Ramos (cell line): Measurements from ENCODE around the gene TAPT1.

ENCODE experiments used
- in situ Hi-C: fragments of 300-500 bp; cut with MboI; formaldehyde crosslinking; loops from one replicate; pipeline ENCODE4 v1.14.3; 2022; ENCODE audit warnings: low sequenced_read_pairs; ENCODE audit not compliant: unreplicated experiment

Gene TAPT1

DNA sequence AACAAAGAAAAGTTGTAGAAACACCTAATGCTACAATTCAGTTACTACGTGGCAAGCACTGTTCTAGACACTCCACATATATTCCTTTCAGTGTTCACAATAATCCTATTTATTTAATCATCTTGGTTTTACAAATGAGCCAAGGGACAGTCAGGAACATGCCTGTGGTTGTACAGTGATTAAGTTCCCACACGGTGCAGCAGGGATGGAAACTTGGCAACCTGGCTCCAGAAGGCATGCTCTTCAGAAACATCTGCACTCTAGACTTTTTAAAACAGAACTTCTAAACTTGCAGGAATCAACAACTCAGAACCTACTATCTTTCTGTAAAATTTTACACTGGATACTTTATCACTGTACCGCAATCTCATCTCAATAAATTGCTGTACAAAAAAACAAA is 32.1 kb downstream of the TAPT1 start:
- in situ Hi-C loops, result no loop called here

DNA sequence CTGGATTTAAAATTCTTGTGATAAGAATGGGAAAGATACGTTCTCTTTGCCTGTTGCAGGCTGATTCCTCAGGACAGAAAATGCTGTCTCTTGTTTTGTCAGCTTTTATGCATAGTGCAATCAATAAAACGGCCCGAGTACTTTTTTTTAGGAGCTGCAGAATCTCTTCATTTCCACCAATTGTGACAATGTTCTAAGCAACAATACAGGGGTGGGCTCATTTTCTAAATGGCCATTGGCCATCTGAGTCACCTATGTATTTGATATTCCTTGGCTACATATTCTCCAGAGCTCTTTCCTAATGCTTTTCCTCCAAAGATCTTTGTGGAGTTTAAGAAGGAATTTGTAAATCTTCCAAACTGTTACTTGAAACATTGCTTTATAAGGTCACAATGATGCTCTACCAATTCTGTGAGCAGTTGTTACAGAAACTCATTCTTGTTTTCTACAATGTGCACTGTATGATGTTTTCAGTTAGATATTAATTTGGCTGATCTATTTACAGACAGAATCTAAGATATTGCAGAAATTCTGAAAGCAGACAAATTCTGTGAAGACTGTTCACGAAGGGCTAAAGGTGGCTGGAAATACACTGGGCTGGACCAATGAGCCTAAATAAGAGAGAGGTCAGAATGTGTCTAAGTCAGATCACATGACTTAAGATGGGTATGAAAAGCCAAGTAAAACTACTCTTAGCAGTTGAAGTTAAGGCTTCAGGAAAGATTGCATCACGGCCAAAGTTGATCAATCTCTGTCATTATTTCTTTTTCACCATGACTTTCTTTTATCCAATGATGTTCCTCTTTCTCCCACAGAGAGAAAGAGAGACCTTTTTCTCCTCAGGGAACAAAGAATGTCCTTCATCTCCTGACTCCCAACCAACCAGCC is 33.4 kb downstream of the TAPT1 start:
- in situ Hi-C loops, result no loop called here

DNA sequence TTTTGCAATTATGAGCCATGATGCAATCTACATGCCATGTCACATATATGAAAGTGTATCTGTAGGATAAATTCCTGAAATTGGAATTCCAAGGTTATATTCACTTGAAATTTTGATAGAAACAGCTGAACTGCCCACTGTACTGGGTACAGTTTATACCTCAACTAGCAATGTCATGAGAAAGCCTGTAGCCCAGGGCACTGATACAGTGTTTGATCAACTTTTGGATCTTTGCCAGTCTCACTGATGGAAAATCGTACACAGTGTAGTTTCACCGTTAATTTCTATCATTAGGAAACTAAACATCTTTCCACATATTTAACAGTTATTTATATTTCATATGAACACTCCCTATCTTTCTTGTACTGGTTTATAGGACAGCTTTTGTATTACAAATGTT is 34.2 kb downstream of the TAPT1 start:
- in situ Hi-C loops, result no loop called here

DNA sequence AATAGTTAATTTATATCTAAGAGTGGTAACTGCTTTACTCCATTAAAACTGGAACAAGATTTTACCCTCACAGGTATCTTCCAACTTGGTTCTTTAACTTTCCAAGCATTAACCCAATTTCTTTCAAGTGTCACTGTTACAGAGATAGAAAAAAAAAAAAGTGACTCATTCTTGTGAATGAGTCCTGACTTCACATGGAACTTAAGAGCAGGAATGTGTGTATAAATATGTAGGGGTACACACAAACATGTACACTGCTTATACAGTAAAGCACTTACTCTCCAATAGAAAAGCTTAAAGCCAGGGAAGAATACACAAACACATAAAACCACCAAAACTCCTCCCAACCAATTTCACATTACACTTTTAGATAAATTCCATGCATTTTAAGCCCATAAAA is 38.8 kb downstream of the TAPT1 start:
- in situ Hi-C loops, result no loop called here

DNA sequence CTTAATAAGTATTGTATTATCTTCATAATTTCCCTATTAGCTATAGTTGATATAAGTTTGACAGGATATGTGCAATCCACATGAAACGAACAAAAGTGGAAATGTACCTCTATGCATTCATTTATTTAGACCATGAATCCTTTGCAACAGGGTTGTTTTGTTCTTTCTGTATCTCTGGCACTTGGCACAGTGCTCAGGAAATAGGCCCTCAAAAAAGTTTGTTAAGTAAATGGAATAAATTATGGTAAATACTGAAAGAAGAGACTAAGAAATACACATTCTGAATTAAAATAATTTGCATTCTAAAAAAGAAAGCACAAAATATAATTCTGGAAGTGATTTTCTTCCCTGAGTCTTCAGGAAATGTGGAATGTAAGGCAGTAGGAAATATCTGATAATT is 39.3 kb downstream of the TAPT1 start:
- in situ Hi-C loops, result no loop called here

DNA sequence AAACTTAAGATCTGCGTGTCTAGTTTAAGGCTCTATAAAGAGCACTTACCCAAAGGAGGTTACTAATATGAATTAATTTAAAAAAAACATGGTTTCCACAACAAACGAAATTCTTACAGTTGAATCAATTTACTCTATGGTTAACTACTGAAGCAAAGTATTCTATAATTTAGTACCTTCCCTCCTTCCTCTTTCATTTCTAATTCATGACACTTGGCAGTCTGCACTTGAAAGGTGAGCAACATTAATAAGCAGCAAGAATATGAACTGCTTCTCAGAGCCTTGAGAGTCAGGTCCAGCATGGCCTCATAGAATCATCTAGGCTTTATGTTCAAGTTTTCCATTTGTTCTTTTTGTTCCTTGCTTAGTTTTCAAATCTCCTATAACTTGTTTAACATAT is 42.7 kb downstream of the TAPT1 start:
- in situ Hi-C loops, result no loop called here

DNA sequence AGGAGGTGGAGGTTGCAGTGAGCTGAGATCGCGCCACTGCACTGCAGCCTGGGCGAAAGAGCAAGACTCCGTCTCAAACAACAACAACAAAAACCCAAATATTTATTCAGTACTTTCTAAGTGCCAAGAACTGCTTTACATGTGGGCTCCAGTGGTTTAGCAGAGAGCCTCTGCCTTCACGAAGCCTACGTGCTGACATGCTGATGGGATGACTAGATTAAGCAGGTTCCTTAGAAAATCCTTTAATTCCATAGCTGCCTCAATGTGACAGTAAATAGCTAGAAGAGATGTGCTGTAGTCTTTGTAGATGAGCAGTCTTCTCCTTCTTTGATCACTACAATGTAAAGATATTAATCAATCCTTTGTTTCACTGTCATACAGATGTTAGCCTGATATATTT is 49.6 kb downstream of the TAPT1 start:
- in situ Hi-C loops, result no loop called here

DNA sequence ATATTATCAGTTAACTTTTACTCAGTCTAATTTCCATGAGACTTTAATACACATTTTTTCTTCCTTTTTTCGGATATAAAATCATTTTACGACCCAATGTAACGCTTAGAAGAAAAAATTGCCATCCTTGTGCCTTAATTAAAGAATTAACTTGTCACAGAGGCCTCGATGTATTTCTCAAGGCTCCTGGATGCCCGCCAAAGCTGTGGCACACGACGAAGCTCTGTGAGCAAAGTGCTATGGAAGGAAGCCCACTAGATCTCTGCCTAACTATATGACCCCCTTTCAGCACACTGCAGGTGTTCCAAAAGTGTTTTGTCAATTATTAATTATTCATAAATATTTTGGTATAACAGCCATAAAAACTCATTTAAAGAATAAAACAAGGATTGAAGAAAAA is 54.4 kb downstream of the TAPT1 start:
- in situ Hi-C loops, result no loop called here

DNA sequence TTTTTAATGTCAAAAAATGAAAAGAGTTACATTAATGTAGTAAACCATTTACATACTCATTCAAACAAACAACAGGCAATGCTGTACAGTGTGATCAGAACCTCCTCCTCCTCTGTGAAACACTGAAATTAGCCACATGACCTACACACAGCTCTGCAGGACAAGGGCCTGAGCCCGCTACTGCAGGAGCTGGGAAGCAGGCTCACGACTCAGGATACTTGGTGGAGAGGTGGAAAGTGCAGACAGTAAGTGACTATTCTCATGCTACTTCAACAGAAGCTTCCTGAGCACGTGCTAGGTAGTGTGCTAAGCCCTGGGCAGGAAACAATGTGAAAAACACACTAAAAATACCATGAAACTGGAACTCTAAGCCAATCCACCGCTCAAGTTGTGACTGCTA is 56.8 kb downstream of the TAPT1 start:
- in situ Hi-C loops, result no loop called here

DNA sequence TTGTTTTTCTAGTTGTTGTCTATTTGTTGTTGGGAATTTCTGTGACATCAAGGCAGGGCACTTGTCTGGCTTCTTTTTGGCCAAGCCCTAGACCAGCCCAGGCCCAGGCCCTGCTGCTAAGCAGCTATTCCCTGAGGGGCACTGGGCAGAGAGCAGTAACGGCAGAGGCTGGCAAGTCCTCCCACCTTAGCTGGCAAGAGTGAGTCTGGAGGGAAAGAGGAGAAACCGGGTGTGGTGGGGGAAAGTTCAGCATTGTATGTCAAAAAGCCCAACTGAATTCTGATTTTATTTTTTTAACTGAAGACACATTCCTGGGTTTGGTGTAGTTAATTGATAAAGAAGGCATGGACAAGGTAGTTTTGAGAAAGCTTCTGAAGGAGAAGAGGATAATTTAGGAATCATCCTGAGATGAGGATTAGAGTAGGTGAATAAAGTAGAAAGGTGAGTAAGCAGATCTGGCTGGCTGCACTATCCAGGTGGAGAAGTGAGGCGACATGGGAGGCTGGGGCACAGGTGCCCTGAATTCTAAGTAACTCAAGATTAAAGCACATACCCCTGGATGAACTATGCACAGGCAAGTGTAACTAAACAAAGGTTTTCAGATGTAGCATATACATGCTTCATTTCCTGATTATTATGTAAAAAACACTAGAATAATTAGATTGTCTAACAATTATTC is 57.4 kb downstream of the TAPT1 start:
- in situ Hi-C loops, result no loop called here

DNA sequence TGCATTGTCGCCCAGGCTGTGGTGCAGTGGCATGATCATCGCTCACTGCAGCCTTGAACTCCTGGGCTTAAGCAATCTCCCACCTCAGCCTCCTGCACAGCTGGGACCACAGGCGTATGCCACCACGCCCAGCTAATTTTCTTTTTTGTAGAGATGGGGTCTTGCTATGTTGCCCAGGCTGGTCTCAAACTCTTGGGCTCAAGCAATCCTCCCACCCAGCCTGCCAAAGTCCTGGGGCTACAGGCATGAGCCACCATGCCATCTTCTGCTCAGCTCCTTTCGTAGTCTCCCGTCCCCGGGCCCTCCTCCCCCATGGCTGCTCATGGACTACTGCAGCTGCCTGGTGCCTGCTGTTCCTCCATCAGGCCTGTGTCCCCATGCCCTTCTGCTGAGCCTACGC is 58.1 kb downstream of the TAPT1 start:
- in situ Hi-C loops, result no loop called here

DNA sequence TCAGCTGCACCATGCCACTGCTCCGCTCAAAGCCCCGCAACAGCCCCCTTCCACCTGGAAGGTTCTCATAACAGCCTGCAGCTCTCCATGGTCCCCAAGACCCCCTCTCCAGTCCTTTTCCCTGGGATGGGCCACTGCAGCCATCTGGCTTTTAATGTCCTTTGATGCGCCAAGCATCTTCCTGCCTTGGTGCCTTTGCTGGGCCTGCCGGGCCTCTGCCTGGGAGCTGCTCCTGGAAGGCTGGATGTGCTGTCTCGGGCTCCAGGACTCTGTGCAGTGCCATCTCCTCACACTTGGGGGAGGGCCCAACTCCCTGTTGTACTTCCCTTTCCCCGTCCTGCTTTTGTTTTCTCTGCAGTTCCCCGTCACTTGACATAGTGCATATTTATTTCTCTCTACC is 60.3 kb downstream of the TAPT1 start:
- in situ Hi-C loops, result no loop called here

DNA sequence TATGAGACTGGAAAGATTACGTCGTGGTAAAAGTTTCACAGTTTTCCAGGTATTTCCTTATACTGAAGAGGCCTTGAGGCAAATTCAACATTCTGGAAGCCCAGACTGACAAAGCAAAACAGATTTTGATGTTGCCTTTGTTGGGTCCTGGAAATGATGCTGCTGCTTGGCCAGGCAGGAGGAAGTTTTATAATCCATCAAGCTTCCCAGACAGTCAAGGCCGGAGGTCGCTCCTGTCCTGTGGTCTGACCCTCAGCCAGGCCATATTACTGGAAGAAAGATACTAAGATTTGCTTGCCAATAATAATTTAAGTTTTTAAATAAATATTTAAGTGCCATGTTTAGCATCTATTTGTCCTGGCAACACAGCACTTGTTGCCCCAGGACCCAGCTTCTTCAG is 63.4 kb downstream of the TAPT1 start:
- in situ Hi-C loops, result no loop called here

DNA sequence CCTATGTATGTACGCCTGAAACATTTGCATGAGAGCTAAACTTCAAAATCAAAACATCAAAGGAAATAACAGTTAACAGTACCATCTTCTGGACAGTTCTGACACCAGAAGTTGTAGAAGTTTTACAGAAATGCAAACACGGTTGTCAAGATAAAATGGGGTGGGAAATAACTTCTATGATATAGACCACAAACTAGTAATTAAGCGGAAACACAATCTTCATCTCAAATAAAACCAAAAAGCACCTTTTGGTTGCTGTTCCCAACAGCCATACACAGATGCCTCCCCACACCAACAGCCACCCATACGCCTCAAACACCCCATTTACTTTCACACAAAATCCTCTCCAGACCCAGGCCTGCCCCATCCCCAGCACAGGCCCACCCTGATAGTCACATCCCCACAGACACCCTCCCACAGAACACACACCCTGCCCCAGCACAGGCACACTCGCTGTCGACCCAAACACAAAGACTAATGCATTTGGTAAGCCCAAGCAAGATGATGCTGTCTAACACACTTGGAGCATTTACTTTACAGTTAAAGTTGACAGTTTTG is 64.3 kb downstream of the TAPT1 start:
- in situ Hi-C loops, result no loop called here

DNA sequence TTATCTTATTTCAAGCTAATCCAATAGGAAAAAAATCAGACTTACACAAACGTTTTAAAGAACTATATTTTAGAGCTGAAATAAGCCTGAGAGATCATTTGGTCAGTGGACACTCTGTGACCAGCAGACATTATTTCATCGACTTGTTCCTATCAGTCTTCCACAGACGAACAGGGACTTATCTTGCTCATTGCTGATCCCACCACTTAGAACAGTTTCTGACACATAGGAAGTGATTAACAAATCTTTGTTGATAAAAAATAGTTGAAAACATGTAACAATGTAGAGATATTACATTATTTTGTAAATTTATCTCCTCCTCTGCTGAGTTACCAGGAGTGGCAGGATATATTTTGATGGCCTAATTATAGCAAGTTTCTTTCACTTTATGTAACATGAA is 65.8 kb downstream of the TAPT1 start:
- in situ Hi-C loops, result no loop called here

DNA sequence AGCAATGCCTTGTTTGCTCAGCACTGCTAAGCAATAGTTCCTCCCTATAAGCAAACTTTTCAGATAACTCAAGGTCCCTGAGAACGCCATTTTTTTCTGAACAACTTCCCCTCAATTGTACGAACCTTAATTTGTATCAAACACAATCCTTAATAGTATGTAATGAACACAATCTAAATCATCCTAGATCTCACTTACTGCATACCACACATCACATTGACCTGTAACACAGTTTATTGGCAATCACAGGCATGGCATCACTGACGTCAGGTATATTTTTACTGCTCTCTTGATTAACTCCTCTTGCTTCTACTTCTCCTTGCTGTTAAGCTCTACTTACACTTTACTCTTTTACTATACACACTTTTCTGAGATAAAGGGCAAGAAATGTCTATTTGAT is 67.0 kb downstream of the TAPT1 start:
- in situ Hi-C loops, result no loop called here

DNA sequence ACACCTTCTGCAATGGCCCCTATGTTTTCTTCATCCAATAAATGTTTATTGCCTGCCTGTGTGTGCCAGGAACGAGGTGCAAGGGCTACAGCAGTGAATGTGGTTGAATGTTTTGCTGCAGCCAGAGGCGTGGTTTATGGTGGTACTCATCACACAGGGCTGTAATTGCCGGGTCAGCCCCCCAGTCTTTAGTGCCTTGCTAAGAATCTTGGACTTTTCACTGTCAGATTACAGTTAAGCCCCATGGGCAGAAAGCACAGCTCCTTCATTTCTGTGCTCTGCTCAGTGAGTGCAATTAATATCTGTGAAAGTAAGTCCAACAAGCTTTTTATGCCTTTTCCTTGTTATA is 67.8 kb downstream of the TAPT1 start:
- in situ Hi-C loops, result no loop called here

DNA sequence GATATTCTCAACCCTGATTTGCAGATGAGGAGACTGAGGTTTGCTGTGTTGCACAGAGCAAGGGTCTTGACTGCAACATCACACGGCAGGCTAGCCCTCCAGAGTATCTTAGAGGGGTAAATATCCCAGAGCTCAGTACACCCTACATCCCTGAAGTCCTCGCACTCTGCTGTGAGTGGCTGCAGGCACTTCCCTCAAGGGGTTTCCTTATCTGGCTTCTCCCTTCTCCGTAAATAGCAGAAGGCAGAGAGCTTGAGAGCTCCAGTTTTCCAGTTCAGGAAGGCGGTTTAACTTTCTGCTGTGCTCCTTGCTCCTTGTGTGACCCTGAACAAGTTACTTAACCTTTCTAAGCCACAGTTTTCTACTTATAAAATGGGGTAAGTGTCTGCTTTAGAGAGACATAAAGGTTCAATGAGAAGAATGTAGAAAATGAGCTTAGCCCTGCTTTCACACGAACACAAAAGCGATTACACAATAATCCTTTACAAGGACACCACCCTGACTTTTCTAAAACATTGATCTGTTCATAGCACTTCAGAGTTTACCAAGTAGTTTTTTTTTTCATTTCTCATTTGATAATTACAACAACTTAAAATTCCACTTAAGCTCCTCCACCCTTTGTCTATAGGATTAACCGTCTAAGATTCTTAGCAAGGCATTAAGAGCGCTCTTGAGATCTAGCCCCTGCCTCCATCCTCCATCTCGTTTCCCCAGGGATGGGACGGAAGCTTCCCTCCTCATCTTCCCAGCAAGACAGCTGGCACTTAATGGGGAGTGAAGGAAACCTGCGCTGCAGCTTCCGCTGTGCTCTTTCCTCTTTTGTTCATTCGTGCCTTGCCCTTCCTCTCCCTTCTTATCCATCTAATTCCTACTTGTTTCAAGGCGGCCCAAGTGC is 68.4 kb downstream of the TAPT1 start:
- in situ Hi-C loops, result no loop called here

DNA sequence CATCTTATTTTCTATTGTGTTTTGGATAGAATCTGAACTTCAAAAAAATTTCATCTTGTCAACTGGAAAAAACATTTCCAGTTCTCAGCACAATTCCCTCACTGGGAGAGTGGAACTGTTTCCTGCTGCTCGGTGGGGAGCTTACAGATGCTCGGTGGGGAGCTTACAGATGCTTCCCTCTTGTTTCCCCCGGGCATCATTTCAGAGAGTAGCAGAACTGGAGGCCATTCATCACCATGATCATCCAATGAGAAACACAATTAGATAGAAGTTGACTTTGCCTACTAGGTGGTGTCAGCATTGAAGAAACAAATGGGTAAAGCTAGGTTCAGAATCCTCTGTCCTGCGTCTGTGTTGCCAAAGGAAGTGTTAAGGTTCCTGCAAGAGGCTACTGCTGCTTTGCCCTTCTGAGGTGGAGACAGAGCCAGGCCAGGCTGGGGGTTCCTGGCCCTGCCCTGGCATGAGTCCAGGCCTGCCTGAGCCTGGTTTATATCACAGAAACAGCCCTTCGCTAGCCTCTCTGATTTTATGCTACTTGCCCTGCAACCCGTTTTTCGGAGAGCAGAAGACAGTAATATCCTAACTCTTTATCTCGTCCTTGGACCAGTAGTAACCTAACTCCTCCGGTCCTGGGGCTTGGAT is 70.6 kb downstream of the TAPT1 start:
- in situ Hi-C loops, result no loop called here

DNA sequence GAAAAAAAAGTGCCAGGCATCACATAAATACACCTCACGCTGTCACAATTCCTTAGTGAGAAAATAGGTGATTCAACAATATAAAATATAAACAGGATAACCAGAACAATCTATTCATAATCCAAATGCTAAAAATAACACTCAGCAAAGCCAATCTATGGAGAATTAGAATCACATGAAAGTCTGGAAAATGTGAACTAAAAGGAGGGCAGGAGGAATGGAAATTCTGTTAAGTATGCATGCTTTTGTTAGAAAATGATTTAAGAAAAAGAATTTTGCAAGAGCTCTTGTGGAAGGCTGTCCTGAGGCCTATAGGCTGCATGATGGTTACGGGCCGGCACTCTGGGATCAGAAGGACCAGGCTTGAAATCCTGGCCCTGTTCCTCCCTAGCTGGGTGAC is 71.8 kb downstream of the TAPT1 start:
- in situ Hi-C loops, result no loop called here
